HG03521 (cell line): ENCODE results near the gene NSD2.

Experiments
- ATAC-seq: cut with Tn5 transposase; IDR thresholded peaks from one replicate; pipeline ENCODE4 v1.9.1; 2021; ENCODE audit warnings: mild to moderate bottlenecking, moderate library complexity; ENCODE audit not compliant: unreplicated experiment

Gene NSD2

DNA sequence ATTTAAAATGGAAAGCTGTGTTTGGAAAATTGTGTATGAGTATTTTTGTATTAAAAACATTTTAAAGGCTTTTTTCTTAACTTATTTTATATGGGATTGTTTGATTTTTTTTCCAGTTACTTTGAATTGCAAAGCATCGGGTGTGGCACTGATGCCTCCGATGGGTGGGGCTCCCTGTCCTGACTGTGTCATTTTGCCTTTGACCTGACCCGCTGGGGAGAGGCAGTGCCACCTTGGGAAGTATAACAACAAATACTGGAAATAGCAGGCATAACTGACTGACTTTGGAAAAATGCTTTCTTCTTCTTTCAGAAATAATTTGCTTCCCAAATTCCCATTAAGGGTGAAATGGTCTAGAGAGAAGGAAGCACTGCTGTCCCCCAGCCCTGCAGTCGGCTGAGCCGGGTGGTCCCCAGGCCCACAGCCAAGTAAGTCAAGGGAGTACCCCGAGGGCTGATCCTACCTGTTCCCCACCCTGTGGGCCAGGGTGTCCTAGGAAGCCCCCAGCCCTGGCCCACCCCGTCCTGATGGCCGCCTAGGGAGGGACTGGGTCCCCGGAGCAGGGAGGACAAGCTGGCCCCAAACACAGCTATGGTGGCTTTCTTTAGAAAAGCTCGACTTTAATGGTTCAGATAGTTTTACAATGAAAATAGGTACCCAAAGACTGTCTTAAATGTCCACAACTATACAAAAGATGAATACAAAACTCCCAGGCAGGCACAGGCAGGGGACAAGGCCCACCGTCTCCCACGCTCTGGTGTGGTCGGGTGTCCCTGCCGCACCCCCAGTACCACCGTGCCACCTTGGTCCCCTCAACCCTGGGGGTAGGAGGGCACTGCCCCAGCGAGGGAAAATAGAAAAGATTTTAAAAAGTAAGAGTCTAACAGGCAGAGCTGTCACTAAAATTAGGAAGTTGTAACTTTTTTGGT lies 111.2 kb downstream of the NSD2 start:
- no peak for ATAC-seq

DNA sequence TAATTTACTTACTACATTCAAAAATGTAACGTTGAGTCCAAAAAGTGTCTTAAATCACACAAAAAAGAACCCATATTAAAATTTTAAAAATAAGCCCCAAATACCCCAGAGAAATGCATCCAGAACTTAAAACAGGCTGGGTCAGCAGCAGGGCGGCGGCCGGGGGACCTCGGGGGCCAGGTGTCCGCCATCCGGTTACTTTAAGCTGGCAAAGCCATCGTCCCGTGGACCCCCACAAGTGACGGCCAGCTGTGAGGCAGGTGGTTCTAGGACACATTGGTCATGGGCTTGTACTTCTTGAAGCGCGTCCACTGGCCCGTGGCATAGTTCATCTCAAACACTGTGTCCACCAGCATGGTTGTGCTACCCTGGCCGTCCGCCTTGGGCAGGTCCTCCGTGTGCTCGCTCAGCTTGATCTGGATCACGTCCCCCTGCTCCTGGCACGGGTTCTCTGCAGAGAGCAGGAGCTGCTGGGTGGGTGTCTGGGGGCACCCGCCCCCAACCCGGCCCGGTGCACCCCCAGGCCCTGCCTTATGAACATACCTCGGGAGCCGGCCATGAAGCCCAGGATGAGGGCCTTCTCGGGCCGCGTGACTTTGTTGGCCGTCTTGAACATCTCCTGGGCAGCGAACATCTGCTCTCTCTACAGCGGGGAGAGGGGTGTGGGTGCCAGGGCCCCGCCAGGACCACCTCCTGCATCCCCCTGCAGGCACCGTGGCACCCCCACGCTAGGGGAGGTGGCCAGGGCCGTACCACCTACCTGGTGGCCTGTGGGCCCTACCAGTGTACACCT lies 112.1 kb downstream of the NSD2 start:
- no peak for ATAC-seq

DNA sequence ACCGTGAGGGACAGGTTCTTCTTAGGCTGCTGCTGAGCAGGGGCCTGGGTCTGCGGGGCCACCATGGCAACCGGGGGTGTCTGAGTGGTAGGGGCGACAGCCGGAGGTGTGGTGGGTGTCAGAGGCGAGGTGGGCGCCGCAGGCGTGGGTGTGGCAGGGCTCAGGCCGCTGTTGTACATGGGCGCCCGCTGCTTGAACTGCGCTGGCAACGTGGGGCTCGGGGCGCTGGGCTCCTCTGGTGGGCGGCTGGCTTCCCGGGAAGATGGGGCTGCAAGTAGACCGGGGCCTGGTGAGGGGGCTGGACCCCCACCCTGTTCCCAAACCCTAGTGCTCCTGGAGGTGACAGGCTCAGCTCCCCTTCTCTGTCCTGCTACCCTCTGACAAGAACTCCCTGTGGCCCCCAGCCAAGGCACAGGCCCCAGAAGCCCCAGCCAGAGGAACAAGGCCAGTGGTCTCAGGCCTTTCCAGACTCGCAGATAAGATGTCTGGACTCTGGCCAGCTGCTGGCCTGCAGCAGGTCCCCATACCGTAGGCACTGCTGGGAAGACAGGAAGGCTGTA lies 112.7 kb downstream of the NSD2 start:
- no peak for ATAC-seq

DNA sequence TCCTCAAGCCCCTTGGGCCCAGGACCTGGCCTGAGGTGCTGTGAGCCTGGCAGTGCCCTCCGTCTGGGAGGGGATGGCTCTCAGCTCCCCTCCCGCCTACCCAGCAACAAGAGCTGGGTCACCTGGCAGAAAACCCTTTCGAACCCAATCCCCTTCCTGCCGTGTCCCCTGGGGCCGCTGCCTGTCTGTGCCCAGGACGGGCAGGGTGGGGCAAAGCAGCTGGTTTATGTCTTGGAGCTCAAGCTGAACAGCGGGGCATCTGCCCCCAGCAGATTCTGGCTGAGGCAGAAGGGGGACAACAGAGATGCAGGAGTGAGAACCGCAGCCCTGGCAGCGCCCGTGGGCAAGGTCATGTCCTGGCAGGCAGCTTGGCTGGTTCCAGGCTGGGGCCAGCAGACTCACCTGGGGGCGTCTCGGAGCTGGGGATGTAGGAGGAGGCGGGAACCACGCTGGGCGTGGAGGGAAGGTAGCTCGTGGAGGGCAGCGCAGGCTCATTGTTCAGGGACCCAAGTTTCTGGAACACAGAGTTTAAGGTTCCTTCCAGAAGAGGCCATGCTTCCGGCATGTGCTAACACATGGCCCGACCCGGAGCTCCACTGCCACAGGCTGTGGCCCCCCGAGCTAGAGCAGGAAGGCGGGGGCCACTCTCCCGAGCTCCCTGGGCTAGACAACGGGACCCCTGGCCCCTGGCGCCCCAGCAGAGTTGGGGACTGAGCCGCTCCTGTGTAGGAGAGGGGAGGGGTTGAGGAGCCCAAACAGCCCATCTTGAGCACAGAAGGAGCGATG lies 113.4 kb downstream of the NSD2 start:
- no peak for ATAC-seq

DNA sequence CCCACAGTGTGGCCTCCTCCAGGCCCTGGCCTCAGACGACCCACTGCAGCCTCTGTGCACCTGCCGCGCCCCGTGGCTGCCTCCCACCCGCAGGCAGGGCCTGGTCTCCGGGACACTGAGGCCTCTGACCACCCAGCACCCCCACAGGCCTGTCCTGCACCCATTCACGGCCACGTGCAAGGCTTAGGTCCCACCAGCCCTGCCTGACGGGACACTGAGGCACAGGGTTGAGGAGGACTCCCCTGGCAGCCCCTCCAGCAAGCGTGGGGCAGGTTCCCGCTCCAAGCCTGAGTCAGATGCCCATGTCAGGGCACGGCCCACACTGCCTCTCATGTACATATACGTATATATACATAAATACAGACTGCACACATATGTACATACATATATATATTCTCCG lies 114.1 kb downstream of the NSD2 start:
- ATAC-seq, result no peak

DNA sequence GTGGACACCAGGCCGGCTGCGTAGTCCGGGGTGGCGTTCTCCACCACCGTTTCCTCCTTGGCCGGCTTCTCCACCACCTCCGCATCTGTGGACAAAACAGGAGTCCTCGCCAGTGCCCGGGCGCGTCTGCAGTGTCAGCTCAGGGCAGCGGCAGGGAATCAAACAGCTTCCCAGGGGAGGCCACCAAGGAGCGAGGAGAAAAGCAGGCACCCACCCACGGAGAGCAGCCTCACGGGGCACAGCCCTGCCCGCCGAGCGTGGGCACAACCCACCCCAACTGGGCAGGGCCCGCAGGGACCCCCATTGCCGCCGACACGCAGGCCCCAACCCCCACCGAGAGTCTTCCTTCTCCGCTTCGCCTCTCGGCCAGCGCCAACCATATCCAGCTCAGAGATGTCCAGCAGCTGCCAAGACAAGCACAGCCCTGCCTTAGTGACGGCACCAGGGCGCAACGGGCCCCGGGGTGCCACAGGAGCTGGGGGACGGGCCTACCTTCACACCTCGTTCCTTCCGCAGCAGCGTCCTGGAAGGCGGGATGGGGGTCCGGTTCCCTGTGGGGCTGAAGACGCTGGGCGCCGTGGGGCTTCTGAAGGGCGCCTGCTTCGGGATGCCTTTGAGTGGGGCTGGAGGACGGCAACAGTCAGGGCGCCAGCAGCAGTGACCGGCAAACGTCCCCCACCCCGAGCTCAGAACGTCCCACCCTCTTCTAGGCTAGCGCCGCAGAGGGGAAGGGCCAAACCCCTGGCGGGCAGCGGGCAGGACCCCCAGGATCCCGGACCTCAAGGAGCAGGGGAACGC lies 114.8 kb downstream of the NSD2 start:
- no peak for ATAC-seq

DNA sequence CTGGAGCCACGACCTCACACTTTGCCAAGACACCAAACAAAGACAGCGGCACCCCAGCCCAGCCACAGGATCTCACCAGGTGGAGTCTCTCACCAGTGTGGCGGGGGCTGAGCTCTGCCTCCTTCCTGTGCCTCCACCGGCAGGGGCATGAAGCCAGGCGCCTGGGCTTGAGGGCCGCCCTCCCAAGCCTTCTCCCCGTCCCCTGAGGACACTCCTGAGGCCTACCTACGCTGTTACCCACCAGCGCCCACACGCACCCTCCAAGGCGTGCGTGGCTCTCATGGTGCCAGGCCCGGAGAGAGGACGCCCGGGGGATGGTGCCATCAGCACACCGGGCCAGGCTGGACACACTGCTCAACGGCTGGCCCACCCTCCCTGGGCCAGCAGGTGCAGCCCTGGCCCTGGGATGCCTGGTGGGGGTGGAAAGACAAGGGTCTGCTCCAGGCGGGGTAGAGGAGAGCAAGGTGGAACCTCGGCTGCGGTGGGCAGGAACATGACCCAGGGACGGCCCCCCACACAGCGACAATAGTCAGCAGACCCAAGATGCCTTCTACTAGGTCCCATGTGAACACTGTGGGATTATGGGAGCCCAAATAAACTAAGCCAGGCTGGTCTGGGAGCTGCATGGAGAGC lies 115.5 kb downstream of the NSD2 start:
- ATAC-seq, result no peak

DNA sequence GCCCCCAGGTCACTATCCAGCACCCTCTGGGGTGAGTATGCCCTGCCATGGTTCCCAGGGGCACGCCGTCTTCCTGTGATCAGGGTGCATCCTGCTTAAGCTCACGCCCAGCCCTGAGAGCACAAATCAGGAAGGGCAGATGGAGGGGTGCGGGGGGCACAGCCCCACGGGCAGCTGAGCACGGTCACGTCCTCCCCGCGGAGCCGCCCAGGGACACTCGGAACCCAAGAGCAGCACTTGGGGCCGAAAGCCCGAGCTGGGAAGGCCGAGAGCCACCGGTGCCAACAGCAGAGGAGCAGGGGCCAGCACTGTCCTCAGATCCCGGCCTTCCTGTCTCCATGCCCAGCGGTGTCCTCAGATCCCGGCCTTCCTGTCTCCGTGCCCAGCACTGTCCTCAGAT lies 116.1 kb downstream of the NSD2 start:
- no peak for ATAC-seq

DNA sequence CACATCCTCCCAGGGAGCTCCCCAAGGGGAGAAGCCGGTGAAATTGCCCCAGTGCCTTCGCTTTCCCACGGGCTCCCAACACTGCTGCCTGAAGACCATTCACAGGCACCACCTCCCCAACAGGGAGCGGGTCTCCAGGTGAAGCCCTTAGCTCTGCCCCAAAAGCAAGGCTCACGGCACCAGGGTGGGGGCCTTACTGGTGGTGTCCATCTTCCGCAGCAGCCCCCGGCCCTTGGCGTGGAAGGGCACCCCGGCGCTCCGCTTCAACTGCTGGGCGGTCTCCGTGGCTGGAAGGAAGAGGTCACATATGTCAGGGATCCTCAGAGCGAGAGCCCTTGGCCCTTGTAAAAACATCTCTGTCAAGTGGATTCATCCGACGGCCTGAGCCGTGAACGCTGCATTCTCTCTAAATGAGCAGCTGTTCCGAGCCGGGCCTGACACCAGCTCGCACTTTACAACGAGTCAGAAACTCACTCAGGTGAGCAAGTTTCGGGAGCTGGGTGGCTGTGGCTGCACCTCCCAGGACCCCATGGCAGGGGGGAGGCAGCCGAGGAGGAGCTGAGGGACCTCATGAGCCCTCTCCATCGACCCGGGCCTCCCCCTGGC lies 116.6 kb downstream of the NSD2 start:
- ATAC-seq, result no peak

DNA sequence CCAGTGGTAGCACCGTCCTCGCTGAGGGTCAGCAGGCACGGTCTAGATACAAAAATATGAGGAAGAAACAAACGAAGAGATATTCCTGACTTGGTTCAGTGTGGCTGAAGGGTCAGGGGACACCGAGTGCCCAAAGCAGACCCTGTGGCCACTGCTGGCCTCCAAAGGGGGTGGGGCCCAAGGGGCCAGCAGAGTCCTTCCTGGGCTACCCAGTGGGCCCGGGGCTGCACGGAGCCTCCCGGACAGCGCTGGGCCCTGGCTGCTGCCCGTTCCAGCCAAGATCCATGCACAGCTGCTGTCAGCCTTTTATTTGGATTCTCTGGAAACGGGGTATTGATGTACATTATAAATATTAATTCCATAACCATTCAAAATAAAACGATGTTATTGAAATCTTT lies 117.1 kb downstream of the NSD2 start:
- no peak for ATAC-seq

DNA sequence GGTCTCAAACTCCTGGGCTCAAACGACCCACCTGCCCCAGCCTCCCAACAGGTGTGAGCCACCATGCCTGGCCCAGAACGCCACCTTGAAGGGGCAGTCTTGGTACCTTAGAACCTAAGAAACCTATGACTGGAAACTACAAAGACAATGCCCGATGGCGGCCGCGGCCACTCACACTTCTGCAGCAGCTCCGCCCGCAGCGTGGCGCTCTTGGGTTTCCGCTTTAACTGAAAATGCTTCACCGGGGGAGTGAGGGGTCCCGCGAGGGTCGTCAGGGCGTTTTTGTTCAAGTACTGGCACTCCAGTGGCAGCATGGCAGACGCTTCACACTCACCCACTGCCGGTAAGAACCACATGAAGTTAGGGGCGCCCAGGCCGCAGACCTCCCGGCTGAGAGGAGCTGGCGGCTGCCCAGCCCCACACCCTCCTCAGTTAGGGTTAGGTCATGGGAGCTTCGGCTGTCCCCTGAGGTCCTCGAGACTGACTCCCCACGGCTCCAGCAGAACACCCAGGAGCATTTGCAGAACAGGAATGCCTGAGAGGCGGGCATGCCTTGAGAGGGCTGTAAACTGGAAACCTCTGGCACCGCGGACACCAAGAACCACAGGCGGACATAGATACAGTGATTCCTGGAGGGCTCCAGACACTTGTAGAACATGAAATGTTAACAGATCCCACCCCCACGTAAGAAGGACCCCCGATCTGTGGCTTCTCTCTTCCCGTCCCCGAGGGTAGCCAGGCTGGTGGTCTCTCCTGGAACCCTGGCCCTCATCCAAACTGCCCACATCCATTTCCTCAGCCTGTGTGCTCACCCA lies 118.5 kb downstream of the NSD2 start:
- no peak for ATAC-seq

DNA sequence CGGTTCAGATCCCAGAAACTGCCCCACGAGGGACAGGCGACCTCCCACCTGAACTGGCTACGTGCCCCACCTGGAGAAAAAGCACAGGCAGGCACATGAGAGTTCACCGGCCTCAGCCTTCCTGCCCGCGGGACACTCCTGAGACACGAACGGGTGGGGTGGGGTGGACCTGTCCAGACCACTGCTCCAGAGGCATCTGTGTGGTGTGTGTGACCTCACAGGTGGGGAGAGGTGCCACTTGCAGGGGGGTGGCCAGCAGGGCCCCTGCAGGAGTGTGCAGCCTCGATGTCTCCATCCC lies 119.1 kb downstream of the NSD2 start:
- ATAC-seq, result no peak

DNA sequence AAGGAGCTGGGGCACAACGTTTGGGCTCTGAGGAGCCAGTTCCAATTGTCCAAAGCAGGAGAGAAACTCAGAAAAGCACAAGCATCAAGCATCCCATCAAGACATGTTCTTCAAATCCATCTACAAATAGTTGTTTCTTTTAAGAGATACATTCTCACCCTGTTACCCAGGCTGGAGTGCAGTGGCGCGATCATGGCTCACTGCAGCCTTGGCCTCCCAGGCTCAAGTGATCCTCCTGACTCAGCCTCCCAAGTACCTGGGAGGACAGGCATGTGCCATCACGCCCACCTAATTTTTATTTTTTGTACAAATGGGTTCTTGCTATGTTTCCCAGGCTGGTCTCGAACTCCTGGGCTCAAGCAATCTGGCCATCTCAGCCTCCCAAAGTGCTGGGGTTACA lies 119.5 kb downstream of the NSD2 start:
- no peak for ATAC-seq

DNA sequence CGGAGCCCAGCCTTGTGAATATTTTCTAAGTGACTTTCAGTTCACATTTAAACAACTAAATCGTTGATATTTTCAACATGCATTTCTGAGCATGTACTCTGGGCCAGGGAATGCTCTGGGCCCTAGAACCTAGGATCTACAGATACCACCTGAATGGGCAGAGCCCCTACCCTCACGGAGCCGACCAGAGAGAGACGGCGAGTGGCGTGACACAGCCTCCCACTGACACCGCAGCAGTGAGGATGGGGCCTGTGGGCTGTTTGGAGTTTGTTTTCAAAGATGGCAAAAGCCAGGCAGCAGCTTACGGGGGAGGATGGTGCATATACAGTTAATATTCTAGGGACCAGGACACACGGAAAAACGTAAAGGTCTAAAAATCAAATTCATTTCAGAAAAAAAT lies 119.9 kb downstream of the NSD2 start:
- ATAC-seq, result no peak

DNA sequence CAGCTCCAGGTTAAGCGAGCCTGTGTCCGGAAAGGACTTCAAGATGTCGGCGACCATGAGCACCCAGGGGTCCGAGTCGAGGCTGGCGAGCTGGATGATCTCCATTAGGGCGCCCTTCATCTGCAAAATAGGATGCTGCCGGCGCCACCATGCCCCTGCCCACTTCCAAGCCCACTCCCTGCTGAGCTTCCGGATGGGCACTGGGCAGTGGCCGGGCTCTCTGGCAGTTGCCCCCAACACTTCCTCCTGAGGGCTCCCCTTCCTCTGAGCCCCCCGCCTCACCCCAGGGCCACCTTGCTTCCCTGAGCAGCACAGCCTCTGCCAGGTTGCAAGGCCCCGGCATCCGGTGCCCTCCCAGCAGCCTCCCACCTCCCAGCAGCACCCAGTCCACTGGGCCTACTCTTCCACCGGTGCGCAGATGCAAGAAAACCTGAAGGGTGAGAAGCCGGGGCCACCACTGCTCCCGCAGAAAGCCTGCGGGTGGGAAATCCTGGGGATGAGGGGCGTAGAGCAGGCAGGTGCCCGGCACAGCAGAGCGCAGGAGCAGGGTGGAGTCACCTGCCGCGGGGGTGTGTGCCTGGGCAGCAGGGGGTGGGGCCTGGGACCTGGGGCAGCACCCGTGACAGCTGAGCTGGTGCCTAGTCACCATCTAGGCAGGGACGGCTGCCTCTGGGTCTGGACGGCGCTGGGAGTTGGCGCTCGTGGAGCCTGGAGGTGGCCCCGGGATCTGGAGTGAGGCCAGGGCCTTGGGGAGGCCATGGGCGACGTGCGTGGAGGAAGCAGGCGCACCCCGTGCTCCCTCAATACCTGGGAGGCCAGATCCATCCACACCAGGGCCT lies 120.6 kb downstream of the NSD2 start:
- ATAC-seq, result no peak

DNA sequence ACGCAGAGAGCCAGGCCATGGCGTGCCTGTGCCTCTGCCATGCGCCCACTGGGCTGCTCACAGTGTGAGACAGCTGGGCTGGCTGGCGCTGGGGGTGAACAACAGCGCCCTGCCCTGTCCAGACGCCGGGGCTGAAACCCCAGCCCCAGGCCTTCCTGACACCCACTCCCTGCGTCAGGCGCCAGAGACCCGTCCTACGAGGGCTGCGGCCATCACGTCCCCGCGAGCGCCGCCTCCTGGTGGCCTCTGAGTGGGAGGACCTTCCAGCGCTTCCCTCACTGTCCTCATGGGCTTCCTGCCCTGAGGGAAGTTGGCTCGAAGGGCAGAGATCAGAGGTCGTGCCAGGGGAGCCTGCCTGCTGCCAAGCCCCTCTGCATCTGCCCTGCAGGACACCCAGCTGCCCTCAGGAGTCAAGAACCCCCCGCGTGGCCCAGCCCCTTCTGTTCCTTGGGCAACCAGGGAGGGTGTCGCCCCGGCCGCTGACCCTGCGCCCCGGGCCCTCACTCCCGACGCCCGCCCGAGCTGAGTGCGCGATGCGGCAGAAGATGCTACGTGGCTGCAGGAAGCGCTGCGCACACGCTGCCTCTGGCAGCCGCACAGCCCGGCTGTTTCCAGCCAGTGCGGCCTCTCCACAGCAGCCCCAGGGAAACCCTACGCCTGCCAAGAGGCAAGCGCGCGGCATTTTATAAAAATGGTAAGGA lies 121.4 kb downstream of the NSD2 start:
- ATAC-seq, result no peak

DNA sequence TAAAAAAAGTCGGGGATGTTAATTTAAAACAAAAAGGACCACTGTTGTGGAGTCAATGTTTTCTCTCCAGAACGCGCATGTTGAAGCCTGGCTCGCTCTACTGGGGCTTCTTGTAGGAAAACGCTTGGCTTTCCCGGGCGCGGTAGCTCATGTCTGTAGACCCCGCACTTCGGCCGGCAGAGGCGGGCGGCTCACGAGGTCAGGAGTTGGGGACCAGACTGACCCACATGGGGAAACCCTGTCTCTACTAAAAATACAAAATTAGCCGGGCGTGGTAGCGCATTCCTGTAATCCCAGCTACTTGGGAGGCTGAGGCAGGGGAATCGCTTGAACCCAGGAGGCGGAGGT lies 122.0 kb downstream of the NSD2 start:
- no peak for ATAC-seq
